Lower lobe of right lung (tissue), 2 donors: ENCODE data around the gene FCHO2. TPM values are rescaled to one million over a fixed set of nuclear protein-coding genes. Genes with fewer than 3 reads are reported as not detected.

Source experiments
- ATAC-seq, 2 donors: fragments of 200-7000 bp; cut with Tn5 transposase; one replicate each; pipeline ENCODE4 v1.9.1; 2020 to 2022; ENCODE audit warnings: mild to moderate bottlenecking in 2 of 2, moderate library complexity in 2 of 2
- DNase-seq: peaks from one replicate; pipeline ENCODE4 v3.0.0-alpha.2; 2020
- H3K27ac ChIP-seq: fragments of 200-600 bp; one replicate; pipeline ENCODE4 v1.8.0; 2022
- H3K27me3 ChIP-seq: fragments of 200-600 bp; one replicate; pipeline ENCODE4 v1.8.0; 2022; ENCODE audit warnings: low read depth
- H3K36me3 ChIP-seq: fragments of 200-600 bp; one replicate; pipeline ENCODE4 v1.8.0; 2022; ENCODE audit warnings: mild to moderate bottlenecking
- H3K4me1 ChIP-seq: fragments of 200-600 bp; one replicate; pipeline ENCODE4 v1.8.0; 2022
- H3K4me3 ChIP-seq: fragments of 200-600 bp; one replicate; pipeline ENCODE4 v1.8.0; 2022; ENCODE audit warnings: mild to moderate bottlenecking
- H3K9me3 ChIP-seq: fragments of 200-600 bp; one replicate; pipeline ENCODE4 v1.8.0; 2022
- CTCF ChIP-seq: fragments of 200-600 bp; IDR thresholded peaks from one replicate; pipeline ENCODE4 v1.8.0; 2022; ENCODE audit warnings: antibody characterized with exemption, mild to moderate bottlenecking
- intact Hi-C: fragments of 100-400 bp; cut with DNase I; formaldehyde crosslinking; loops from one replicate; pipeline ENCODE4 v1.11.0; 2022
- total RNA-seq: library from RNA; stranded (reverse); fragmentation: NEBNext Ultra II Directional; extraction: Animal tissue kit (Norgen Biotek cat#: 25700); gene quantifications from one replicate; pipeline ENCODE4 v1.2.1, GENCODE V29; 2021
- donor health status: DM: no; HTN: yes; CAD: no; lungs with severe emphysema.

FCHO2 gene
- total RNA-seq, 1 donor from 2014 or later = 89.9 TPM

GRCh38 chr5:73095564-73096238, 139.9 kb downstream of the FCHO2 start:
- TF ChIP-seq CTCF = no peak
- no peak overlapping the region for H3K27ac ChIP-seq

GRCh38 chr5:73096239-73096575, 140.4 kb downstream of the FCHO2 start:
- TF ChIP-seq CTCF = no peak
- Histone ChIP-seq H3K27ac (no peak overlapping the region), H3K4me1 (no peaks in the 10 kb centered on the region), H3K4me3 (no peak overlapping the region), H3K27me3 (no peaks in the 10 kb centered on the region), H3K36me3 (peaks cover 4% of the 10 kb centered on the region), H3K9me3 (peaks cover 4% of the 10 kb centered on the region)
- DNase-seq (no peak), ATAC-seq (no peak)
- intact Hi-C loops = no loop called here

More at GRCh38 chr5:73095564-73096238, 139.9 kb downstream of the FCHO2 start:
- H3K9me3 ChIP-seq = peaks cover 4% of the 10 kb centered on the region
- peaks cover 8% of the 10 kb centered on the region for H3K36me3 ChIP-seq
- no peak for ATAC-seq
- intact Hi-C loops = no loop called here
- no peaks in the 10 kb centered on the region for H3K4me1 ChIP-seq
- H3K27me3 ChIP-seq = no peaks in the 10 kb centered on the region
- DNase-seq = no peak
- H3K4me3 ChIP-seq = no peak overlapping the region

- Histone ChIP-seq H3K27ac (no peak overlapping the region), H3K4me3 (no peak overlapping the region), H3K4me1 (no peaks in the 10 kb centered on the region), H3K27me3 (no peaks in the 10 kb centered on the region), H3K9me3 (peaks cover 4% of the 10 kb centered on the region), H3K36me3 (no peaks in the 10 kb centered on the region)
- no peak for TF ChIP-seq CTCF
- DNase-seq (no peak), ATAC-seq (no peak)
- intact Hi-C loops = no loop called here
Observed at GRCh38 chr5:73097740-73098139, 141.9 kb downstream of the FCHO2 start.

- Histone ChIP-seq H3K4me1 (no peaks in the 10 kb centered on the region), H3K9me3 (peaks cover 4% of the 10 kb centered on the region), H3K27me3 (no peaks in the 10 kb centered on the region), H3K4me3 (no peak overlapping the region), H3K36me3 (no peaks in the 10 kb centered on the region), H3K27ac (no peak overlapping the region)
- no peak for DNase-seq
- intact Hi-C loops = no loop called here
- no peak for ATAC-seq
- TF ChIP-seq CTCF = no peak
Observed at GRCh38 chr5:73100109-73100508, 144.3 kb downstream of the FCHO2 start.

GRCh38 chr5:73103870-73104299, 148.0 kb downstream of the FCHO2 start:
- peaks cover 3% of the 10 kb centered on the region for H3K9me3 ChIP-seq
- intact Hi-C loops = no loop called here
- no peaks in the 10 kb centered on the region for H3K4me1 ChIP-seq
- H3K27ac ChIP-seq = no peak overlapping the region
- DNase-seq (no peak), ATAC-seq (no peak)
- no peak overlapping the region for H3K4me3 ChIP-seq
- H3K27me3 ChIP-seq = no peaks in the 10 kb centered on the region
- no peaks in the 10 kb centered on the region for H3K36me3 ChIP-seq
- no peak for TF ChIP-seq CTCF
